ENCODE results near the gene RAB6A. TPM values are rescaled to one million over a fixed set of nuclear protein-coding genes. Genes with fewer than 3 reads are reported as not detected.
"Not testable (repeated sequence)": the region's sequence is repeated elsewhere in the genome, so short reads cannot be mapped to it uniquely, and the experiment has no call there.

The RAB6A gene
- total and polyA plus RNA-seq, 7 donors = 60.9 to 162 (median 118) TPM

GRCh38 chr11:73693899-73694525 is 66.9 kb downstream of the RAB6A start:
- peaks cover 0 to 26% (median 2%) of the 10 kb centered on the region in 4 donors for H3K36me3 ChIP-seq
- 61 to 85% methylated on average over 4 of the region's 4 CpGs for WGBS, 2 donors
- DNase-seq = no peak
- H3K9me3 ChIP-seq = no peaks in the 10 kb centered on the region
- intact Hi-C loops (cut with DNase I) = no loop called here
- no peak overlapping the region for H3K4me3 ChIP-seq
- TF ChIP-seq EP300 (IDR thresholded peaks at IDR 0.05) (no peak), CTCF (IDR thresholded peaks at IDR 0.05) (no peak), POLR2A (IDR thresholded peaks at IDR 0.05) (no peak), POLR2AphosphoS5 (IDR thresholded peaks at IDR 0.05) (no peak)
- no peaks in the 10 kb centered on the region for H3K4me1 ChIP-seq
- H3K27me3 ChIP-seq = no peaks in the 10 kb centered on the region
- H3K27ac ChIP-seq = no peak overlapping the region

GRCh38 chr11:73680687-73681086 is 80.2 kb downstream of the RAB6A start:
- Histone ChIP-seq H3K27me3 (no peaks in the 10 kb centered on the region), H3K4me3 (no peak overlapping the region), H3K27ac (no peak overlapping the region), H3K4me1 (no peaks in the 10 kb centered on the region), H3K36me3 (peaks cover 0 to 68% (median 7%) of the 10 kb centered on the region in 4 donors), H3K9me3 (no peaks in the 10 kb centered on the region)
- TF ChIP-seq EP300 (IDR thresholded peaks at IDR 0.05) (no peak), CTCF (IDR thresholded peaks at IDR 0.05) (no peak), POLR2AphosphoS5 (IDR thresholded peaks at IDR 0.05) (no peak), POLR2A (IDR thresholded peaks at IDR 0.05) (no peak)
- intact Hi-C loops (cut with DNase I) = no loop called here
- WGBS, 2 donors = 46 to 63% methylated on average over 2 of the region's 2 CpGs
- no peak for DNase-seq

- H3K27ac ChIP-seq; H3K9me3 ChIP-seq; H3K4me3 ChIP-seq; DNase-seq; H3K4me1 ChIP-seq; H3K27me3 ChIP-seq; intact Hi-C loops (cut with DNase I): not testable (repeated sequence)
- H3K36me3 ChIP-seq = peaks cover 0 to 54% (median 7%) of the 10 kb centered on the region in 4 donors
- WGBS, 2 donors = 94 to 97% methylated on average over 5 of the region's 5 CpGs
Observed at GRCh38 chr11:73676552-73676951, 84.3 kb downstream of the RAB6A start.

DNA sequence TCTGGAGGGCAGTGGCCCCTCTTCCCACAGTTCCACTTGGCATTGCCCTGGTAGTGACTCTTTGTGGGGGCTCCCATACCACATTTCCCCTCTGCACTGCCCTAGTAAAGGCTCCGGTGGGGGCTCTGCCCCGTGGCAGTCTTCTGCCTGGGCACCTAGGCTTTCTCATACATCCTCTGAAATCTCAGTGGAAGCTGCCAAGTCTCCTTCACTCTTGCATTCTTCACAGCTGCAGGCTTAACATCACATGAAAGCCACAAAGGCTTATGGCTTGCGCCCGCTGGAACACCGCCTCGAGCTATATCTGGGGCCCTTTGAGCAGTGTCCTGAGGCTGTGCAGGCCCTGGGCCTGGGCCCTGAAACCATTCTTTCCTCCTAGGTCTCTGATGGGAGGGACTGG is 89.2 kb downstream of the RAB6A start:
- no peak for DNase-seq
- Histone ChIP-seq H3K27me3 (no peaks in the 10 kb centered on the region), H3K27ac (no peak overlapping the region), H3K4me1 (no peaks in the 10 kb centered on the region), H3K36me3 (peaks cover 0 to 9% (median 0%) of the 10 kb centered on the region in 4 donors), H3K4me3 (no peak overlapping the region), H3K9me3 (no peaks in the 10 kb centered on the region)
- 93 to 97% methylated on average over 6 of the region's 6 CpGs for WGBS, 2 donors
- intact Hi-C loops (cut with DNase I) = no loop called here
- no peak for TF ChIP-seq CTCF (IDR thresholded peaks at IDR 0.05)
- no peak for TF ChIP-seq POLR2AphosphoS5 (IDR thresholded peaks at IDR 0.05)
- no peak for TF ChIP-seq EP300 (IDR thresholded peaks at IDR 0.05)
- TF ChIP-seq POLR2A (IDR thresholded peaks at IDR 0.05) = no peak

DNA sequence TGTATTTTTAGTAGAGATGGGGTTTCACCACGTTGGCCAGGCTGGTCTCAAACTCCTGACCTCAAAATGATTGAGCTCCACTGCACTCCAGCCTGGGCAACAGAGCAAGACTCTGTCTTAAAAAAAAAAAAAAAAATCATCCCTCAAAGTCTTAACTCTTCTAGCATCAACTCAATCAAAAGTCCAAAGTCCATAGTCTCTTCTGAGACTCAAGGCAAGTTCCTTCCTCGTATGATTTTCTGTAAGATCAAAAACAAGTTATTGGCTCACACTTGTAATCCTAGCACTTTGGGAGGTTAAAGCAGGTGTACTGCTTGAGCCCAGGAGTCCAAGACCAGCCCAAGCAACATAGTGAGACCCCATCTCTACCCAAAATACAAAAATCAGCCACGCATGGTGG is 90.1 kb downstream of the RAB6A start:
- H3K4me3 ChIP-seq = no peak overlapping the region
- H3K27me3 ChIP-seq = no peaks in the 10 kb centered on the region
- no peak overlapping the region for H3K27ac ChIP-seq
- no peak for DNase-seq
- H3K4me1 ChIP-seq = no peaks in the 10 kb centered on the region
- intact Hi-C loops (cut with DNase I) = no loop called here
- TF ChIP-seq EP300 (IDR thresholded peaks at IDR 0.05) (no peak), POLR2AphosphoS5 (IDR thresholded peaks at IDR 0.05) (no peak), POLR2A (IDR thresholded peaks at IDR 0.05) (no peak), CTCF (IDR thresholded peaks at IDR 0.05) (no peak)
- WGBS, 2 donors = 67 to 80% methylated on average over 3 of the region's 3 CpGs
- peaks cover 0 to 7% (median 0%) of the 10 kb centered on the region in 4 donors for H3K36me3 ChIP-seq
- H3K9me3 ChIP-seq = no peaks in the 10 kb centered on the region

Measured in sigmoid colon (tissue), 7 donors.